Measurements from ENCODE around the gene DCUN1D3. TPM values are rescaled to one million over a fixed set of nuclear protein-coding genes. Genes with fewer than 3 reads are reported as not detected.

DCUN1D3 gene
- total RNA-seq, 1 donor from 2014 or later: 12.4 TPM

DNA sequence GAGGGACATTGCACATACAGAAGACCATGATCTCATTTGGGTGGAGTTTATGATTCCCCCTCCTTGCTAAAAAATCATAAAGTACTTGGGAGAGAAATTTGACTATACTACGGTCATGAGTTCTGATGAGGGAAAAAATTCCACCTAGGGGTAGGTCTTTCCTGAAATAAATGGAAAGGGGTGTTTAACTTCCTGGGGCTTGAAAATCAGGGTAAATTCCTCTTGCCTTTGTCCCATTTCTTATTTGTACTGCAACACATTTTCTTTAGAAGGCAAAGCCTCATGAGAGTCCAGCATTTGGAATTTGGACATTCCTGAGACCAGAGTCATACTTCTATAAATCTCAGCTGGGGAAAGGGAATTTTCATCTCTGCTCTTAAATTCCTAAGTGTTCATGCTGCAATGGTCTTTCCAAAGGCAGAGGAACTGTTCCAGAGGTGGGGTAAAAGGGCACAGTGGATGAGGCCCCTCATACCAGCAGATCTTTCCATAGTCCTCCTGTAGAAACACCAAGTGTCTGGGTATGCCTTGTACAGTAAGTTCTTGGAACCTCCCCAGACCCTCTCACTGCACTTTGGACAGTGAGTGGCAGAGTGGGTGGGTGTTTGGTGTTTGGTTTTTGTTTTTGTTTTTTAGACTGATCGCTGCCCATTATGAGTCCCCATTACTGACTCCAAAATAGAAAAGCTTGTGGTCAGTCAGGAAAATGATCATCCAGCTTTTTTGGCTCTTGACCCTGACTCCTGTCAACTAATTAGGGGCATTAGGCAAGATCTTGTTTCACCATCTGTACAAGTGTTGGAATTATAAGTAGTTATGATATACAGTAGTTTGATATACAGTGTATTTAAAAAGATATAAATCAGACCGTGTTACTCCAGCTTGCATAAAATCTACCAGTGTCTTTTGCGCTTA lies 6.4 kb upstream of the DCUN1D3 start:
- H3K36me3 Mint-ChIP-seq: no peaks in the 10 kb centered on the region
- DNase-seq (ENCODE audit: low spot score in 2 of 2, unreplicated experiment in 2 of 2): no peak
- peak overlapping the region; percentile 80 for H3K27ac Mint-ChIP-seq
- no peaks in the 10 kb centered on the region for H3K9me3 Mint-ChIP-seq
- H3K4me1 Mint-ChIP-seq: peaks cover 57% of the 10 kb centered on the region
- TF ChIP-seq, protein P1, sequence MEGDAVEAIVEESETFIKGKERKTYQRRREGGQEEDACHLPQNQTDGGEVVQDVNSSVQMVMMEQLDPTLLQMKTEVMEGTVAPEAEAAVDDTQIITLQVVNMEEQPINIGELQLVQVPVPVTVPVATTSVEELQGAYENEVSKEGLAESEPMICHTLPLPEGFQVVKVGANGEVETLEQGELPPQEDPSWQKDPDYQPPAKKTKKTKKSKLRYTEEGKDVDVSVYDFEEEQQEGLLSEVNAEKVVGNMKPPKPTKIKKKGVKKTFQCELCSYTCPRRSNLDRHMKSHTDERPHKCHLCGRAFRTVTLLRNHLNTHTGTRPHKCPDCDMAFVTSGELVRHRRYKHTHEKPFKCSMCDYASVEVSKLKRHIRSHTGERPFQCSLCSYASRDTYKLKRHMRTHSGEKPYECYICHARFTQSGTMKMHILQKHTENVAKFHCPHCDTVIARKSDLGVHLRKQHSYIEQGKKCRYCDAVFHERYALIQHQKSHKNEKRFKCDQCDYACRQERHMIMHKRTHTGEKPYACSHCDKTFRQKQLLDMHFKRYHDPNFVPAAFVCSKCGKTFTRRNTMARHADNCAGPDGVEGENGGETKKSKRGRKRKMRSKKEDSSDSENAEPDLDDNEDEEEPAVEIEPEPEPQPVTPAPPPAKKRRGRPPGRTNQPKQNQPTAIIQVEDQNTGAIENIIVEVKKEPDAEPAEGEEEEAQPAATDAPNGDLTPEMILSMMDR (IDR thresholded peaks at IDR 0.05; ENCODE audit: unreplicated experiment): no peak
- no peaks in the 10 kb centered on the region for H3K27me3 Mint-ChIP-seq (ENCODE audit: low read depth)
- H3K4me3 Mint-ChIP-seq: no peak overlapping the region

DNA sequence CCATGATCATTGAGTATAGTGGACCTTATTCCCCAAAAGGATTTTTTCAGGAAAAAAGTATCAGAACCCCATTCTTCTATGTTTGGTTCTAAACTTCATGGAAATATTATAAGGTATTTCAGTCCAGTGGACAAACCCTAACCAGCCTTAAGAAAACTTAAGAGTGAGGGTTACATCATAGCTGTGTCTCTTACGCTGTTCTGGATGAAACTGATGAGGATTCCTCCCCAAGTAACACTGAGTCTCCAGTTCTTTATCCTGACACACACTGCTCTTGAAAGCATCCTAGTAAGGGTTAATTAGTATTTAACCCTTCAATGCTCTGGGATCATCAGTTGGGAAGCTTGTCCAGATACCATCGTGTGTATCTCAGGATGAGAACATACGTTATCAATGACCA lies 5.4 kb upstream of the DCUN1D3 start:
- no peak for DNase-seq (ENCODE audit: low spot score in 2 of 2, unreplicated experiment in 2 of 2)
- H3K27ac Mint-ChIP-seq: no peak overlapping the region
- TF ChIP-seq, protein P1 (IDR thresholded peaks at IDR 0.05; ENCODE audit: unreplicated experiment): no peak
- H3K27me3 Mint-ChIP-seq (ENCODE audit: low read depth): no peaks in the 10 kb centered on the region
- no peak overlapping the region for H3K4me3 Mint-ChIP-seq
- no peaks in the 10 kb centered on the region for H3K36me3 Mint-ChIP-seq
- no peaks in the 10 kb centered on the region for H3K9me3 Mint-ChIP-seq
- peaks cover 57% of the 10 kb centered on the region for H3K4me1 Mint-ChIP-seq

DNA sequence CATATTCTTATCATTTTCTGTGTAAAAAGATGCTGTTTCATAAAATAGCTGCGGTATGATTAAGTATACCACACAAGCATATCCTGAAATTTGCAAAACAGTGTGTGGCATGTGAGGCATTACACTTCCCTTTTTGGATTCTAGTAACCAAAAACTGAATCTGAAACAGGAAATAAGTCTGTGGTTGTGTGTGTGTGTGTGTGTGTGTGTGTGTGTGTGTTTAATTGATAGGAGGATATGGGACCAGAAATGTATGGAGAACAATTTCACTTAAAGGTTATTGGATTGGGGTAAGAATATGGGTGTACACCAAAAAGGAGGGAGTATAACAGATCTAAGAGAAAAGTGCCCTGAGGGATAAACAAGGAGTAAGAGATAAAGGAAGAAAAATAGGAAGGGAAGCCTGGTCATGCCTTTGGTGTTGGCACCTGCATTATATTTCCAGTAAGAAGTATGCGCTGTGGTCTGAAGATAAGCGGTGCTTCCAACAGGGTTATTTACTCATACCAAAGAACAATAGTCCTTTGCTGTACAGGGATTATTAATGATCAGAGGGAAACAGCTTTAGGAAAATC lies 4.4 kb upstream of the DCUN1D3 start:
- H3K36me3 Mint-ChIP-seq: no peaks in the 10 kb centered on the region
- no peak for DNase-seq (ENCODE audit: low spot score in 2 of 2, unreplicated experiment in 2 of 2)
- peaks cover 57% of the 10 kb centered on the region for H3K4me1 Mint-ChIP-seq
- no peaks in the 10 kb centered on the region for H3K9me3 Mint-ChIP-seq
- H3K27me3 Mint-ChIP-seq (ENCODE audit: low read depth): no peaks in the 10 kb centered on the region
- TF ChIP-seq, protein P1 (IDR thresholded peaks at IDR 0.05; ENCODE audit: unreplicated experiment): no peak
- peak overlapping the region; percentile 41 for H3K27ac Mint-ChIP-seq
- no peak overlapping the region for H3K4me3 Mint-ChIP-seq

DNA sequence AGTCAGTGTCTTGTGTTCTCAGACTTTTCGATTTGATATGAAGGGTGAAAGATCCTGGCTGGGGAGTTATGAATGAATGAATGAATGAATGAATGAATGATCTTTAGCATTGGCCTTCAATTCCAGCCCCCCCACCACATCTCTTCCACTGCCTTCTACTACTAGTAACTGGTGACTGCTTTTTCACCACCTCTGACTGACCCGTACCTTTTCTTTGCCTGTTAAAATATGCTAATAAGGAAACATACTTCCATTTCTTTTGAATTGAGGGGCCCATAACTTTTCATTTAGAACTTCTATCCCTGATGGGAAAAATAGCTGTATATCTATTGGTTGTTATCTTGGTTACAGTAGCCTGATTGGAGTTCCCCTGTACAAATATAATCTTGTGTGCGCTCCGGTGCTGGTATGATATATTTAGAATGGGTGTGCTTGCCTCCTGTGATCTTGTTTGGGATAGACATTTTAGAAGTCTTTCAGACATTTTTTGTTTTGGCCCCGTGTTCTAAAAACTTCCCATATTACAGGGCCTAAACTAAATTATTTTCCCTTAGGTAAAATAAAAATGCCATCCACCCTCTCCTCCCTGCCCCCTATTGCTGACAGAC lies 3.8 kb upstream of the DCUN1D3 start:
- Mint-ChIP-seq H3K4me3 (no peak overlapping the region), H3K4me1 (peaks cover 62% of the 10 kb centered on the region), H3K27ac (peak overlapping the region; percentile 72), H3K36me3 (no peaks in the 10 kb centered on the region), H3K27me3 (ENCODE audit: low read depth) (no peaks in the 10 kb centered on the region), H3K9me3 (no peaks in the 10 kb centered on the region)
- TF ChIP-seq, protein P1 (IDR thresholded peaks at IDR 0.05; ENCODE audit: unreplicated experiment): no peak
- no peak for DNase-seq (ENCODE audit: low spot score in 2 of 2, unreplicated experiment in 2 of 2)

DNA sequence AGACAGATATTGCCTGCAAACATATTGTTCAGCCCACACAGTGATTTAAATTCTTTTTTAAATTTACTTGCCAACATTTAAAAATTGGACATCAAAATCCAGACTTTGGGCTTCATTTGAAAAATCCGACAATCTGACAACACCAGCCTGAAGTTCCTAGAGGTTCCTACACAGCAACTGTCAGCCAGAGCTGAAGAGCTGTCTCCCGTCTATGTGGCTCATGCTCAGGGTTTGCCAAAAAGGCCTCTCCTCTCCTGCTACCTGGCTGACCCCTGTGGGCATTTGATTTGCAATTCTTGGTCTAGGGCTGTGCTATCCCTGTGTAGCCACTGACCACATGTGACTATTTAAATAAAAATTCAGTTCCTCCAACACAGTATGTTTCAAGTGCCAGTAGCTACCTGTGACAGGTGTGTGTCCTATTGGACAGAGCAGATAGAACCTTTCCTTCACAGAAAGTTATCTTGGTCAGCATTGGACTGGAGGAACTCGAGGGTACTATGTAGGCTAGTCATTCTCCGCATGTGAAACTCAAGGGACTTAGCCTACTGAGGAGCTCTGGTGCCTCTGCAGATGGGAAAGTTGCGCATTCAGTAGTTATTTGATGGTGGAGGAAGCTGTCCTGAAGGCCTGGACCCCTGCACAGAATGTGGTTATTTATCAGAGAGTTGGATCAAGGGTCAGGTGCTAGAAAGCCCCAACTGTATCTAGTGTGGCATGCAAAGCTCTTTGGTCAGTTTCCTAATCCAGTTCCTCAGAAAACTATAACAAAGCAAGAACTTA lies 3.1 kb upstream of the DCUN1D3 start:
- Mint-ChIP-seq H3K27ac (peak overlapping the region; percentile 62), H3K27me3 (ENCODE audit: low read depth) (no peaks in the 10 kb centered on the region)
- no peak for DNase-seq (ENCODE audit: low spot score in 2 of 2, unreplicated experiment in 2 of 2)

More for the DNA sequence above, 3.1 kb upstream of the DCUN1D3 start:
- Mint-ChIP-seq H3K4me1 (peaks cover 69% of the 10 kb centered on the region), H3K36me3 (no peaks in the 10 kb centered on the region), H3K4me3 (peak overlapping the region; percentile 32), H3K9me3 (no peaks in the 10 kb centered on the region)
- TF ChIP-seq, protein P1 (IDR thresholded peaks at IDR 0.05; ENCODE audit: unreplicated experiment): no peak
